ENCODE measurements around the gene TWF1. TPM values are rescaled to one million over a fixed set of nuclear protein-coding genes. Genes with fewer than 3 reads are reported as not detected.
A peak's percentile ranks its signal among the peaks of the same experiment; 100 is the strongest.
"Not testable (repeated sequence)": the region's sequence is repeated elsewhere in the genome, so short reads cannot be mapped to it uniquely, and the experiment has no call there.

Gene TWF1
- total RNA-seq, 1 experiment from 2014 or later = 211 TPM

DNA sequence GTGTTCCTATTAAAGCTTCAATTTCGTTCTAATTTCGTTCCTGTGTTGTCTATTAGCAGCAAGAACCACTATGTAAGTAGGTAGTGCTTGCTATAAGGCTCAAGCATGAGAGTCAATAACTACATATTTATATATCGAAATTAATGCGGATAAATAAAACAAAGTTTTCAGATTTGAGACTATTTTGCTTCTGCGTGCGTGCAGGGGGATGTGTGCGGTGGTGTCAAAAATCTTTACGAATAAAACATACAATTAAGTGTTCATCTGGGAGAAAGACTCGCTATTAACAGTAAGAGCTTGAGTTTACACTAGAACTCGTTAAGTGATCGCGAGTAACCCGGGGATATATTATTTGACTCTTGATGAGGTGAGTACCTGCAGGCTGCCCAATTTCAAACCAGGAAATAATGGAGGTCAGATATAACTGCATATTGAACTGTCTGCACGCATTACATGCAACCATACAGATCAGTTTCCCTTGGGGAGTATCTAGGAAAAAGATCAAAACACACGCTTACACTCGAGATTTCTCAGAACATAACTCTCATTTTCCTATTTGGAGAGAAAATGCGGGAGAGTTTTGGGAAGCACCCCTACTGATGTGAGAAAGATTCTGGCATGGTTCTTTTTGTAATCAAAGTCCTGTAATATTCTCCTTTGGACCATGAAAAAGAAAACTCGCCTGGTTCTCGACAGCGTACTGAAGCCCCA lies 813 bp downstream of the TWF1 start:
- no peak for DNase-seq (ENCODE audit: low read depth)

DNA sequence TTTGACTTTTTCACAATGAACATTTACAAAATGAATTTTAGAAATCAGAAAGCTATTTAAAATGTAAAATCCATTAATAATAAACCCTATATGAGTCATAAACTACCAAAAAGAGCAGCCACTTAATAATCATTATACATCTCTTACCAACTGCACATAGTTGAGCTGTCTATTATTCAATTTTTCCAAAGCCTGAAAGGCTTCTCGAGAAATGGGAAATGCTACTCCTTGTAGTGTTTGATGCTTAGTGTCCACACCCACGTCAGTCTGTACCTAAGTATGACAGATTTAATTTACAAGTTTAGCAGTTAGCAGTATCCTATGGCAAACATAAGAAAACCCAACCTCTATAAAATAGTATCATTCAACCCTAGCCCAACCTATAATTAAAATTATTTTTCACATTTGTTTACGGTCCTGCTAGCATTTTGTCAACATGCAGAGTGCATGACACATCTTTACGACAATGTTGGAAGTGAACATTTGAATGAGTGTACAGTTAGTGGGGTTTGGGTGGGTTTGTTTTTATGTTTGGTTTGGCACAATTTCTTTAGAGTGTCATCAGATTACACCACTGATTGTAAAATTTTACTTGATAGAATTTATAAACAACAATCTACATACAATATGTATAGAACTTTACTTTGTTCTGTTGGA lies 8.4 kb downstream of the TWF1 start:
- DNase-seq (ENCODE audit: low read depth) = no peak

DNA sequence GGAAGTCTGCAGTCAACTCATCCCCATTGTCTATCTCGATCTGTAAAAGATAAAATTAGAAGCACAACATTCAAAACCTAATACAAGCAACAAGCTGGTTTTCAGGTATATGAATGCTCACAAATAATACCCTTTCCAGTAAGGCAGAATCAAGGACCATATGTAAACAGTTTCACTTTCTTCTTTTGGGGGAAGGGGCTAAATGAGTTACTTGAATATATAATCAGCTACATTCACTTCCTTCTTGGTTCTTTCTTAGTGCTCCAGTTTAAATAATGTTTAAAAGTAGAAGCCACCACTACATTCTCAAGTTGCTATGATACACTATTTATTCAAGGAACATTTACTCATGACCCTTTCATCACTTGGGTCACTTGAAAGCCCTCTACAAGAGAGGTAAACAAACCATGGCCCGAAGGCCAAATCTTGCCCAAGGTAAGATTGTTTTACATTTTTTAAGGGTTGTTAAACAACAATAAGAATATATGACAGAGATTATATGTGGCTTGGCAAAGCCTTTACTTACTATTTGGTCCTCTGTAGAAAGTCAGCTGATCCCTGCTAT lies 10.3 kb downstream of the TWF1 start:
- DNase-seq (ENCODE audit: low read depth) = no peak

DNA sequence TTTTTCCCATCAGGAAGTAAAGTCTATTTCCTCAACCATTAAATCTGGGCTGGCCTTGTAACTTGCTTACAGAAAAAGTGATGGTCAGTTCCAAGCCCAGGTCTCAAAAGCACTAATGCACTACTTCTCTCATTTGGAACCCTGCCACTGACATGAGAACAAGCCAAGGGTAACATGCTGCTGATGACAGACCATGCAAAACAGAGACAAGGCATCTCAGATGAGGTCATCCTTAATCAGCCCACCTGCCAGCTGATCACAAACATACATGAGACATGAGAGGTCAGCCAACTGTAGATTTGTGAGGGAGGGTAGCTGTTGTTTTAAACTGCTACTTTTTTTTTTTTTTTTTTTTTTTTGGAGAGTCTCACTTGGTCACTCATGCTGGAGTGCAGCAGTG lies 16.2 kb downstream of the TWF1 start:
- peak; percentile 56 for DNase-seq (ENCODE audit: low read depth)

DNA sequence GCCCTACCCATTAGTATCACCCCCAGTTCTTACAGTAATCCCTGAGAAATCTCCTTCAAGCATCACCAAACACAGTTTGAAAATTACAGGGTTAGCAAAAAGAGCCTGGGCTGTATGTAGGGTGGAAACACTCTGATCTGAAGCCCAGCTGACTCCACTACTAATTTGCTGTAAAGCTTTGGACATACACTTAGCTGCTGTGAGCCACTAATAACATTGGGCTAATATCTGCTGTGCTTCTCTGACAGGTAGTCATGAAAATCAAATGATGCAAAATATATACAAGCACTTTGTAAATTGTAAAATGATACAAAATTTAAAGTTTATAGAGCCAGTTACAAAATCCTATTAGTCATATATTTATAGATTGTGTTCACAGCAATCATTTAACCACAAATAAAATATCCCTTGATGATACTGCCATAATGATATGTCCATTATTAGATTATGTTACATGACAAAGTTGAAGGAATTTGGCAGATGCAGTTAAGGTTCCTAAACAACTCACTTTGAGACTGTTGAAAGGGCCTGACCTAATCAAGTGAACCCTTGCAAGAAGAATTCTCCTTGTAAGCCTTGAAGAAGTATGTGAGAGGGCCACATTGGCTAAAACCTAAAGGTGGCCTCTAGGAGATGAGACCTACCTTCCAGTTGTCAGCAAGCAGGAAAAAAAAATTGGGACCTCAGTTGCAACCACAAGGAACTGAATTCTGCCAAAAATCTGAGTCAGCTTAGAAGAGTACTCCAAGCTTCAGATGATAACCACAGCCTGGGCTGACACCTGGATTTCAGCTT lies 19.0 kb downstream of the TWF1 start:
- peak; percentile 68 for DNase-seq (ENCODE audit: low read depth)

DNA sequence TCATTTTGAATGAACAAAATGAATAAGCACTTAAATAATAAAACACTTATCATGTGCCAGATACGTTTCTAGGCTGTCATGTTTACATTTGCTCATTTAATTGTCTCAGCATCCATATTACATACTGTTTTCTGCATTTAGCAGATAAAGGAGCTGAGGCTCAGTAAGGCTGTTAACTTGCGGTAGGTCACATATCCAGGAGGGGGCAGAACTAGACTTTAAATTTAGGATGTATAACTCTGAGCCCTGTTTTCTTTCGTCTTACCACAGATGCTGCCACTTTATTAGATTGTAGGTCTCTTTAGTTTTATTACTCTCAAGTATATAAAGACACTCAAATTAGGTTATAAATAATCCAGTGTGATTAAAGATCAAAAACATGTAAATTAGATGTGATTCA lies 29.6 kb downstream of the TWF1 start:
- DNase-seq (ENCODE audit: low read depth) = peak; percentile 12

DNA sequence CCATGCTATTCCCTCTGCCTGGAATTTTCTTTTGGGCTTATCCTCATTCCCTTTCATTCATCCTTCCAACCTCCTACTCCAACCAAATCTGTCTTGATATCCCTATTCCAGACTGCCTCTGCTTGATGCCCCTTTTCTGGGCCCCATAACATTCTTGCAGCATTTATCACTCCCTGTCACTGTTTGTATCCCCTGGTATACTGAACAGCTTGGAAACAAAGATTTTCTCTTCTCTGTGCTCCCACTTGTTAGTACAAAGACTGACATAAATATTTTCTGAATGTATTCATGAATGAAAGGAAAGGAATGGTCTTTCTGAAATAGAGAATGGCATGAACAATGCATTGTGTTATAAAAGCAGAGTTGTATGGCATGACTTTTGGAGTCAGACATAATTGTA lies 39.8 kb downstream of the TWF1 start:
- DNase-seq (ENCODE audit: low read depth) = peak; percentile 17

DNA sequence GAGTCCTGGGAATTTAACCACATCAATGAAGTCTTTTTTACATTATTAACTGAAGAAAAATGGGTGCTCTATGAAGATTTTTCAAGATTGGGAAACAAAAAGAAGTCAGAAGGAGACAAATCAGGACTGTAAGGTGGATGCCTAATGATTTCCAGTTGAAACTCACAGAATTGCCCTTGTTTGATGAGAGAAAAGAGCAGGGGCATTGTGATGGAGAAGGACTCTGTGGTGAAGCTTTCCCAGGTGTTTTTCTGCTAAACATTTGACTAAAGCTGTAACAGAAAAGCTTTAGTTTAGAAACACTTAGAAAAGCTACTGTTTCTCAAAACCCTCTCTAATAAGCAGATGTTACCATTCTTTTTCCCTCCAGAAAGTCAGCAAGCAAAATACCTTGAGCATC lies 41.6 kb downstream of the TWF1 start:
- DNase-seq (ENCODE audit: low read depth) = no peak

DNA sequence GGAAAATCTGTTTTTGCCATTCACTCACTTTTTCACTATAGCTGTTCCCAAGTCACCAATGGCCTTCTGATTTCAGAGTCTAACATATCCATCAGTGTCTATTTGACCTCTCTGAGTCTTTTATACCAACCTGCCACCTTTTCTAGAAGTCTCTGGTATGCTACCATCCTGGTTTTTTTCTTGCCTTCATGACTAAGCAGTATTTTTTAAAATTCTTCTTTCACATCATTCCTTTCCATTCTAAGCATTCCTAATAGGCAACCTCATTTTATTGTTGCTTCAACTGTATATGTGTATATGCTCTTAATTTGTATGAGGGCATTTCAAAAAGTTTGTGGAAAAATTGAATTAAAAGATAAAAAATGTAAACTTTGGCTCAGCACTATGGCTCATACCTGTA lies 42.3 kb downstream of the TWF1 start:
- DNase-seq (ENCODE audit: low read depth) = no peak

DNA sequence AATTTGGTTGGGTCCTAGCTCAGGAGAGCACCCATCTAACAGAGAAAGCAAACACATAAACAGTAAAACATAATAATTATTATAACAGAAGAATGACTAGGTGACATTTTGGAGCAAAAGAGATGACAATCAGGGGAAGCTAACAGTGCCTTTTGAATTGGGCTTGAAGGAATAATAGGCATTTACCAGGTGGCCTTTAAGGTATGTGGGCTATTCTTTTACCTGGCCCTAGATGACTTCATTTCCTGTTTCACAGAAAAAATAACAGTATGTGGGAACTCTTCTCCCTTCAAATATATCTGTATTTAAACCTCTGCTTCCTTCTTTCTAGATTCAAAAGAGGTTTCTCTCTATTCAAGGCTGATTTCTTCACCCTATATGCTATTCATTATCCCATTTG lies 43.5 kb downstream of the TWF1 start:
- DNase-seq (ENCODE audit: low read depth) = no peak

DNA sequence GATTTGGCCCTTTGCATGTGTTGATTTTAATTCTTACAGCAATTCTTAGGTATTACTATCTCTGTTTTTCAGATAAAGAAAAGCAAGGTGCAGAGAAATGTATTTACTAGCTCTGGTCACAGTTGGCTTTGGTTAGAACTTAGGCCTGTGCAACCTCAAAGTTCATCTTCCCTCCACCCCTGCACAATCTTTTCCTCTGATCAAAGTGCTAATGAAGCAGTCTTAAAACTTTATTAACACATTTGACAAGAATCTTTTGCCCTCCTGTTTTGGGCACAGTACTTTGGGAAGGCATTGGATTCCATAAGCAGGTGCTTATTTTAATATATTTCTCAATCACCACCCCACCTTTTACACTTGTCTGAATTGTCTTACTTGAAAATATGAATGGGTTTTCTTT lies 44.6 kb downstream of the TWF1 start:
- DNase-seq (ENCODE audit: low read depth) = no peak

DNA sequence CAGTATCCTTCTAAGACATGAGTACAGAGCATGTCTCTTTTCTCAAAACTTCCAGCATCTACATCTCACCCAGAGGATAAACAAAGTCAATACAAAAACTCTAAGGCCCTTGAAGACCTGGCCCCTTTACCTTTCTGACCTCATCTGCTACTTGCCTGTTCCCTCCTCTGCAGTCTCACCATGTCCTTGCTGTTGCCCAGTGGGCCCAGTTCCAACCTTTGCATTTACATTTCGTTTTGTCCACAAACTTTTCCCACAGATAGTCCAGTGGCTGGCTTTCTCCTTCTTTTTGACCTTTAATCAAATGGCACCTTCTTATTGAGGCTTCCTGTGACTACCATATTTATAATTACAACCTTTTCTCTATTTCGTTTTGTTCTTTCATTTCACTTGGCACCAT lies 45.7 kb downstream of the TWF1 start:
- DNase-seq (ENCODE audit: low read depth) = no peak

DNA sequence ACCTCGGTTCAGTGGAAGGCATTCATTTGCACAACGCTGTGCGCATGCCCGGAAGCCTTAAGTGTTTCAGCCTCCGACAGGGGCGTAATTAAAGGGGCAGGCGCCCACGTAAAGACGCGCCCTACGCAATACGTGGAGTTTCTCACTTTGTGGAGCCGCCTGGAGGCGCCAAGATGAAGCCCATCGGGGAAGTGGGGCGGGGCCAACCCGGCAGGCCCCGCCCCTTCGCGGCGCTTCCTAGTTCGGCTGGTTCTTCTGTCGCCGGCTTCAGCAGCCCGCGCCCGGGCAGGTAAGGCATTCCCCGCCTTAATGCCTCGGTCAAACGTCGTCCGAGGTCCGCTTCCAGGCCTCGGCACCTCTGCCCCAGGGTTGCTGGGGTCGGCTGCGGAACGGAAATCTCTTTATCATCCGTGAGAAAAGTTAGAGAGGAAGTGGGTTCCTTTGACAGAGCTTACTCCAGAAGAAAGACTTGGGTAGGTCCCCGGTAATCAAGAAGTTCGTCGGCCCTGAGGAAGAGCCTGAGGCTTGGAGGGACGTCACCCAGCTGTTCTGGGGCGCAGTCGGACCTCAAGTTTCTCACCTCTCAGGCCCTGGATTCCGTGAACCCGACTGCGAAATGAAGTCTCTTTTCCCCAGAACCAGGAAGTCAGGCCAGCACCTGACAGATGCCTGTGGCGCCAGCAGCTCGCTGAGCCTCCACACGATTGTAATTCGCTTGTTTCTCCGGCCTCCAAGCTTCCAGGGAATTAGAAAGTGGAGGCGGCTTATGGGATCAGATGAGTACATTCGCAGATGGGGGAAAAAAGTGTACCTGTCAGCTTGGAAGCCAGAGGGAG lies 47.2 kb downstream of the TWF1 start, which contains the start of the genes IRAK4 and PUS7L:
Gene IRAK4, plus strand, starts transcription at position 224 of the 836 bp plus-strand sequence. CDS start 9,161 bp downstream, outside the sequence.
Gene PUS7L, minus strand, starts transcription at position 63 of the 836 bp plus-strand sequence. CDS start 3,545 bp downstream, outside the sequence.
- peak; percentile 96 for DNase-seq (ENCODE audit: low read depth)

DNA sequence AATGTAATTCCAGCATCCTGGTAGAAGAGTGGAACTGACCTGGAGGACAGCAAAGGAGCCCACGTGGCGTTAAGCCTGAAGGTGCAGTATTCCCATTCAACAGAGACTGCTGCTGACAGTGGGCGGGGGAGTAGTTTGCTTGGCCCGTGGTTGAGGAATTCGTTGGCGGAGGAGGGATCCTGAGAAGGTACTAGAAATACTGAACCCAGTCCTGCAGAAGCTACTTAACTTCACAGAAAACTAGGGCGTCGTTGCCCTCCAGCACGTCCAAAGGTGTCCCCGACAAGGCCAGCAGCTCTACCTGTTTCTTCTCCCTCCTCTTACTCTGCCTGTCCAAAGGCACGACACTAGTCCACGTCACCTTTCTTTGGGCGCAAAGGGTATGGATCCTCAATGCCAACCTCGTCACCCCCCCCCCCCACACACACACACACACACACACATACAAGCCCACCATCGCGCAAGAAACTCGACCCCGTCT lies 47.8 kb downstream of the TWF1 start:
- no peak for DNase-seq (ENCODE audit: low read depth)

DNA sequence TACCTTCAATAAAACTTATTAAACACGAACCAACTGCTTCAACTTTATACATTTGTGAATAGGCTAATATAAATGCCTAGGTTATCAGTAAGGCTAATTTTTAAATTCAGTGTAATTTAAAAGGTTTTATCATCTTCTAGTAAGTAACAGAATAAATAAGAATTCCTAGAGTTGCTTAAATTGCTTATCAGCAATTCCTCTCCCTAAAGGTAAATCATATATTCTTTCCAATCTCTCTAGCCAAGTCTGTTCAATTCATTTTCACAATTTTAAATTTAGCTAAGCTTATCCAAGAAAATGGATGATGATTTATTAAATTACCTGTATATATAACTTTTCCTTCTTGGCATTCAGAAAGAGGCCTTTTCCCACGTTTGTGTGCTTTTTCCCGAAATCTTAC lies 52.1 kb downstream of the TWF1 start:
- DNase-seq (ENCODE audit: low read depth) = no peak

DNA sequence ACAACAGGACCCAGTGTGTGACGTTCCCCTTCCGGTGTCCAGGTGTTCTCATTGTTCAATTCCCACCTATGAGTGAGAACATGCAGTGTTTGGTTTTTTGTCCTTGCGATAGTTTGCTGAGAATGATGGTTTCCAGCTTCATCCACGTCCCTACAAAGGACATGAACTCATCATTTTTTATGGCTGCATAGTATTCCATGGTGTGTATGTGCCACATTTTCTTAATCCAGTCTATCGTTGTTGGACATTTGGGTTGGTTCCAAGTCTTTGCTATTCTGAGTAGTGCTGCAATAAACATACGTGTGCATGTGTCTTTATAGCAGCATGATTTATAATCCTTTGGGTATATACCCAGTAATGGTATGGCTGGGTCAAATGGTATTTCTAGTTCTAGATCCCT lies 54.8 kb downstream of the TWF1 start:
- DNase-seq (ENCODE audit: low read depth) = not testable (repeated sequence)

DNA sequence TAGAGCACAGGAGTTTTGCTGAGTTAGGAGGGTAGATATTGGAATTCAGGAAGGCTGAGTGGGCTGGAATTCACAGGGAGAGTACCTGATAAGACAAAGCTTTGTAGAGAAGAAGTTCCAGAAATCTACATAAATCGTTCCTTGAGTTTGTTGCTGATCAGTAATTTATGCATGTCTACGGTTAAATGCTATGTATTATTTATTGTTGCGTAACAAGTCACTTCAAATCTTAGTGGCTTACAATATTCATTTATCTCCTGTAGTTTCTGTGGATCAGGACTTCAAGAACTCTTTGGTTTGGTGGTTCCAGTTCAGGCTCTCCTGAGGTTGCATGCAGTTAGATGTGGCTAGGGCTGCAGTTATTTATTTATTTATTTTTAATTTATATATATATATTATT lies 55.3 kb downstream of the TWF1 start:
- no peak for DNase-seq (ENCODE audit: low read depth)

DNA sequence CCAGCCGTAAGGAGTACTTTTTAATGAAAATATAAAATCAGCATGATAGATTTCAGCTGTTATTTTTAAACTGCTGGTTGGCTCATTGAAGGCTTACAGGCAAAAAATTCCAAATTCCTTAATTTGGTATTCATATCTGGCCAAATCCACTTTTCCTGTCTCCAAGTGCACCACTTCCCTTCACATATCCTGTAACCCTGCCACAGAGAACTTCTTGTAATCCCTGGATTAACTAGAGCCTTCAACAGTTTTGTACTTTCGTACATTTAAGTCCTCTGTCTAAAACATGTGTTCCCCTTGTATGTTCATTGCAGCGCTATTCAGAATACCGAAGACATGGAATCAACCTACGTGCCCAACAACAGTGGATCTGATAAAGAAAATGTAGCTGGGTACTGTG lies 57.1 kb downstream of the TWF1 start:
- peak; percentile 46 for DNase-seq (ENCODE audit: low read depth)

DNA sequence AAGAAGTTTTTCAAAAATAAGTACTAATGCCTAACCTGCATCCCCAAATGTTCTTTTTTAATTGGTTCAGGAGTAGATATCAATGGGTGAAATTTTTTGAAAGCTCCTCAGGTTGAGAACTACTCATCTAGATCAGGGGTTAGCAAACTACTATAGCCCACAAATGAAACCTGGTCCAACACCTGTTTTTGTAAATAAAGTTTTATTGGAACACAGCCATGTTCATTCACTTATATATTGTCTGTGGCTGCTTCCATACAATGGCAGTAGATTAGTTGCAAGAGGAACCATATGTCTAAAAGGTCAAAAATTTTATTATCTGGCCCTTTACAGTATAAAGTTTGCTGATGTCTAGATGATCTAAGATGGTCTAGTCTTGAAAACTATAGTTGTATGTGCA lies 61.3 kb downstream of the TWF1 start:
- no peak for DNase-seq (ENCODE audit: low read depth)
